HepG2 (cell line): ENCODE measurements around the gene HSDL2. TPM values are rescaled to one million over a fixed set of nuclear protein-coding genes. Genes with fewer than 3 reads are reported as not detected.

Experiments
- GMEB2 ChIP-seq: IDR thresholded peaks from 2 replicates; pipeline ENCODE4 v1.6.1; 2016; ENCODE audit warnings: missing biosample characterization, missing genetic modification reagents, low read depth
- GTF3A ChIP-seq: sonication (generic); formaldehyde crosslinking; conservative IDR thresholded peaks from 2 replicates; pipeline ENCODE4 v1.4.0; 2020; ENCODE audit warnings: mild to moderate bottlenecking, missing genetic modification reagents
- KDM5B ChIP-seq: sonication (generic); formaldehyde crosslinking; IDR thresholded peaks from 2 replicates; pipeline ENCODE4 v1.4.0; 2020; ENCODE audit warnings: missing genetic modification reagents, mild to moderate bottlenecking, borderline replicate concordance
- NFKBIZ ChIP-seq: IDR thresholded peaks from 2 replicates; pipeline ENCODE4 v1.6.1; 2018; ENCODE audit warnings: missing genetic modification reagents, missing compliant biosample characterization
- RCOR2 ChIP-seq: IDR thresholded peaks from 2 replicates; pipeline ENCODE4 v1.6.1; 2016; ENCODE audit warnings: missing biosample characterization, missing genetic modification reagents
- RERE ChIP-seq: IDR thresholded peaks from 2 replicates; pipeline ENCODE4 v1.6.1; 2016; ENCODE audit warnings: low read depth, missing genetic modification reagents, missing compliant biosample characterization
- SRSF4 ChIP-seq: fragments of 200-400 bp; formaldehyde crosslinking; IDR thresholded peaks from one replicate; pipeline ENCODE4 v1.6.1; 2018; ENCODE audit warnings: mild to moderate bottlenecking, low read depth, low read length, moderate library complexity; ENCODE audit not compliant: poor library complexity, severe bottlenecking
- ZNF180 ChIP-seq: sonication (generic); formaldehyde crosslinking; IDR thresholded peaks from 2 replicates; pipeline ENCODE4 v1.4.0; 2020; ENCODE audit warnings: low read depth, missing genetic modification reagents, borderline replicate concordance
- ZNF333 ChIP-seq: sonication (generic); formaldehyde crosslinking; IDR thresholded peaks from 2 replicates; pipeline ENCODE4 v1.4.0; 2020; ENCODE audit warnings: mild to moderate bottlenecking, missing genetic modification reagents, borderline replicate concordance
- ZNF407 ChIP-seq: sonication (generic); formaldehyde crosslinking; IDR thresholded peaks from one replicate; pipeline ENCODE4 v1.5.1; 2020; ENCODE audit warnings: mild to moderate bottlenecking, missing genetic modification reagents; ENCODE audit errors: not compliant biosample characterization
- ZNF530 ChIP-seq: sonication (generic); formaldehyde crosslinking; IDR thresholded peaks from 2 replicates; pipeline ENCODE4 v1.5.0; 2020; ENCODE audit warnings: low read depth, mild to moderate bottlenecking, missing genetic modification reagents
- ZNF615 ChIP-seq: sonication (generic); formaldehyde crosslinking; IDR thresholded peaks from 2 replicates; pipeline ENCODE4 v1.5.0; 2020; ENCODE audit warnings: mild to moderate bottlenecking, missing genetic modification reagents, borderline replicate concordance
- ZNF766 ChIP-seq: sonication (generic); formaldehyde crosslinking; IDR thresholded peaks from 2 replicates; pipeline ENCODE4 v1.5.0; 2020; ENCODE audit warnings: missing genetic modification reagents, borderline replicate concordance
- polyA plus RNA-seq, 8 experiments: library from polyadenylated mRNA; depleted of rRNA in 3 of 8; stranded (reverse) in 7 of 8; unstranded in 1 of 8; fragments of >200 nt; fragmentation: Illumina TruSeq in 4 of 8; extraction: Trizol in 4 of 8; gene quantifications; 2 replicates each; pipeline versions ENCODE4 v1.2.1 to v1.2.3, GENCODE V29; 2011 to 2016; ENCODE audit warnings: low read depth in 4 of 8, missing spikeins in 1 of 8, mixed read lengths in 1 of 8; ENCODE audit not compliant: insufficient read depth in 1 of 8
- total RNA-seq, 5 experiments: library from RNA; depleted of rRNA; stranded (reverse); fragments of >200 nt; fragmentation: Illumina TruSeq; extraction: Trizol; gene quantifications; 2 replicates each; pipeline ENCODE4 v1.2.3, GENCODE V29; 2016; ENCODE audit warnings: low read depth in 1 of 5

The HSDL2 gene
- total and polyA plus RNA-seq, 2 of the 13 experiments (the other 11 are each of a cell fraction or from before 2014, with no cell fraction given) = 55.3 to 80.2 TPM

- TF ChIP-seq RERE (CRISPR knock-in tag) = no peak
- no peak for TF ChIP-seq SRSF4
- TF ChIP-seq ZNF180 = no peak
- TF ChIP-seq ZNF333 = no peak; the same call in 1 of the 2 replicates
- no peak for TF ChIP-seq ZNF407 (CRISPR knock-in tag)
- TF ChIP-seq KDM5B = no peak; the same call in 1 of the 2 replicates
- TF ChIP-seq GMEB2 (CRISPR knock-in tag) = no peak
- no peak for TF ChIP-seq NFKBIZ
- no peak for TF ChIP-seq GTF3A (CRISPR knock-in tag)
- TF ChIP-seq ZNF615 (CRISPR knock-in tag) = no peak
- TF ChIP-seq ZNF530 = no peak
- no peak for TF ChIP-seq RCOR2 (CRISPR knock-in tag)
- TF ChIP-seq ZNF766 (CRISPR knock-in tag) = no peak
These were observed at the start of gene HSDL2 (continued) for GRCh38 chr9:112380102-112380824.
